ENCODE measurements around the gene GNB1L. TPM values are rescaled to one million over a fixed set of nuclear protein-coding genes. Genes with fewer than 3 reads are reported as not detected.

The GNB1L gene
- total and polyA plus RNA-seq, 2 of the 13 experiments (the other 11 are each of a cell fraction or from before 2014, with no cell fraction given) = 2.5 to 7.4 TPM

DNA sequence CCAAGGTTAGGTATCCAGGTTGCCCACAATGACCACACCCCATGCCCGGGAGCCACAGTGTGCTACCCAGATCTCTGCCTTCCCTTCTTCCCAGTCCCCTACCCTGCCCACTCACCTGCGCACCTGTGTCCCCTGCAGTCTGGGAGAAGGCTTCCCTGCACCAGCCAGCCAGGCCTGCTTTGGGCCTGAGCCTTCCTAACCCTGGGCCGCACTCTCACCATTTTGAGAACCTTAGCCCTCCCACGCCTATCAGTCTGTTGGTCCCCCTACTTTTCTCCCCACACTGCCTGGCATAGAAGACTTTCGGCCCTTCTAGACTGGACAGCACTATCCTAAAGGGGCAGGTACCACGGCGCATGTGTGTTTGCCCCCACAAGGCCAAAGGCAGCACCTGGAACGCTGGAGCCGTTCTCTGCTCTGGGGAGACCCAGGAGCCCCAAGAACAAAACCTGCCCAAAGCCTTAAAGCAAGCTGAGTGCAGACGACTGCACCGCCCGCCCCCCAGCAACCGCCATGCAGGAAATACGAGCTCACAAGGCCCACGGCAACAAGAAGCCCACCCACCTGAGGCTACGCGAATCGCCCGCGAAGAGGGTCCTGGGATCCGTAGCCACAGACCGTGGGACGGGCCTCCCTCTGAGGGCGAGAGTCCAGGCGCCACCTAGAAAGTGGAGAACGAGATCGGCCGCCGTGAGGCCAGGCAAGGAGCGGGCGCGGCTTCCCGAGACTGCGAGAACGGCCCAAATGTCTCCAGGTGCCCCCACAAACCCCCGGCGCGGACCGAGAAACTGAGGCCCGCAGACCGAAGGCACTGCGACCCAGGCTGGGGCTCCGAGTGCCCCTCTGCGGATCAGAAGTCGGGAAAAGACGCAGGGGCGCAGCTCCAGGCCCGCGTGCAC is 546 bp downstream of the GNB1L start (continued):
- TF ChIP-seq AKAP8 (CRISPR knock-in tag; IDR thresholded peaks at IDR 0.05) = no peak
- TF ChIP-seq, protein P1, sequence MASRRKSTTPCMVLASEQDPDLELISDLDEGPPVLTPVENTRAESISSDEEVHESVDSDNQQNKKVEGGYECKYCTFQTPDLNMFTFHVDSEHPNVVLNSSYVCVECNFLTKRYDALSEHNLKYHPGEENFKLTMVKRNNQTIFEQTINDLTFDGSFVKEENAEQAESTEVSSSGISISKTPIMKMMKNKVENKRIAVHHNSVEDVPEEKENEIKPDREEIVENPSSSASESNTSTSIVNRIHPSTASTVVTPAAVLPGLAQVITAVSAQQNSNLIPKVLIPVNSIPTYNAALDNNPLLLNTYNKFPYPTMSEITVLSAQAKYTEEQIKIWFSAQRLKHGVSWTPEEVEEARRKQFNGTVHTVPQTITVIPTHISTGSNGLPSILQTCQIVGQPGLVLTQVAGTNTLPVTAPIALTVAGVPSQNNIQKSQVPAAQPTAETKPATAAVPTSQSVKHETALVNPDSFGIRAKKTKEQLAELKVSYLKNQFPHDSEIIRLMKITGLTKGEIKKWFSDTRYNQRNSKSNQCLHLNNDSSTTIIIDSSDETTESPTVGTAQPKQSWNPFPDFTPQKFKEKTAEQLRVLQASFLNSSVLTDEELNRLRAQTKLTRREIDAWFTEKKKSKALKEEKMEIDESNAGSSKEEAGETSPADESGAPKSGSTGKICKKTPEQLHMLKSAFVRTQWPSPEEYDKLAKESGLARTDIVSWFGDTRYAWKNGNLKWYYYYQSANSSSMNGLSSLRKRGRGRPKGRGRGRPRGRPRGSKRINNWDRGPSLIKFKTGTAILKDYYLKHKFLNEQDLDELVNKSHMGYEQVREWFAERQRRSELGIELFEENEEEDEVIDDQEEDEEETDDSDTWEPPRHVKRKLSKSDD (CRISPR knock-in tag; IDR thresholded peaks at IDR 0.05; ENCODE audit: low read depth) = no peak
- TF ChIP-seq, protein P2, sequence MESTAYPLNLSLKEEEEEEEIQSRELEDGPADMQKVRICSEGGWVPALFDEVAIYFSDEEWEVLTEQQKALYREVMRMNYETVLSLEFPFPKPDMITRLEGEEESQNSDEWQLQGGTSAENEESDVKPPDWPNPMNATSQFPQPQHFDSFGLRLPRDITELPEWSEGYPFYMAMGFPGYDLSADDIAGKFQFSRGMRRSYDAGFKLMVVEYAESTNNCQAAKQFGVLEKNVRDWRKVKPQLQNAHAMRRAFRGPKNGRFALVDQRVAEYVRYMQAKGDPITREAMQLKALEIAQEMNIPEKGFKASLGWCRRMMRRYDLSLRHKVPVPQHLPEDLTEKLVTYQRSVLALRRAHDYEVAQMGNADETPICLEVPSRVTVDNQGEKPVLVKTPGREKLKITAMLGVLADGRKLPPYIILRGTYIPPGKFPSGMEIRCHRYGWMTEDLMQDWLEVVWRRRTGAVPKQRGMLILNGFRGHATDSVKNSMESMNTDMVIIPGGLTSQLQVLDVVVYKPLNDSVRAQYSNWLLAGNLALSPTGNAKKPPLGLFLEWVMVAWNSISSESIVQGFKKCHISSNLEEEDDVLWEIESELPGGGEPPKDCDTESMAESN (CRISPR knock-in tag; conservative IDR thresholded peaks at IDR 0.05) = 0 out of 2 replicates have a peak, but pooled peaks have one; percentile 6
- TF ChIP-seq, protein P3, sequence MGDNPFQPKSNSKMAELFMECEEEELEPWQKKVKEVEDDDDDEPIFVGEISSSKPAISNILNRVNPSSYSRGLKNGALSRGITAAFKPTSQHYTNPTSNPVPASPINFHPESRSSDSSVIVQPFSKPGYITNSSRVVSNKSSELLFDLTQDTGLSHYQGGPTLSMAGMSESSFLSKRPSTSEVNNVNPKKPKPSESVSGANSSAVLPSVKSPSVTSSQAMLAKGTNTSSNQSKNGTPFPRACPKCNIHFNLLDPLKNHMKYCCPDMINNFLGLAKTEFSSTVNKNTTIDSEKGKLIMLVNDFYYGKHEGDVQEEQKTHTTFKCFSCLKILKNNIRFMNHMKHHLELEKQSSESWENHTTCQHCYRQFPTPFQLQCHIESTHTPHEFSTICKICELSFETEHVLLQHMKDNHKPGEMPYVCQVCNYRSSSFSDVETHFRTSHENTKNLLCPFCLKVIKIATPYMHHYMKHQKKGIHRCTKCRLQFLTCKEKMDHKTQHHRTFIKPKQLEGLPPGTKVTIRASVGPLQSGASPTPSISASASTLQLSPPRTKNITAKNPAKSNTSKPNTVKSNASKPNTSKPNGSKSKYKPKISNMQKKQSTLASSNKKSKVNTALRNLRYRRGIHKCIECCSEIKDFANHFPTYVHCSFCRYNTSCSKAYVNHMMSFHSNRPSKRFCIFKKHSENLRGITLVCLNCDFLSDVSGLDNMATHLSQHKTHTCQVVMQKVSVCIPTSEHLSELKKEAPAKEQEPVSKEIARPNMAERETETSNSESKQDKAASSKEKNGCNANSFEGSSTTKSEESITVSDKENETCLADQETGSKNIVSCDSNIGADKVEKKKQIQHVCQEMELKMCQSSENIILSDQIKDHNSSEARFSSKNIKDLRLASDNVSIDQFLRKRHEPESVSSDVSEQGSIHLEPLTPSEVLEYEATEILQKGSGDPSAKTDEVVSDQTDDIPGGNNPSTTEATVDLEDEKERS (CRISPR knock-in tag; IDR thresholded peaks at IDR 0.05) = no peak
- no peak for TF ChIP-seq KAT8 (CRISPR knock-in tag; IDR thresholded peaks at IDR 0.05)
- peak; percentile 18; the same call in 1 of the 2 replicates for TF ChIP-seq ZBTB8A (CRISPR knock-in tag; IDR thresholded peaks at IDR 0.05; ENCODE audit: borderline replicate concordance, low read depth)
- TF ChIP-seq NCOR1 (IDR thresholded peaks at IDR 0.05; ENCODE audit: borderline replicate concordance, low read length) = no peak
- no peak for TF ChIP-seq GATAD1 (CRISPR knock-in tag; IDR thresholded peaks at IDR 0.05)
- no peak for TF ChIP-seq HDAC2 (CRISPR knock-in tag; IDR thresholded peaks at IDR 0.05)
- no peak; the same call in 1 of the 2 replicates for TF ChIP-seq IRX3 (CRISPR knock-in tag; IDR thresholded peaks at IDR 0.05; ENCODE audit: borderline replicate concordance, low read depth)
- TF ChIP-seq, protein P4, sequence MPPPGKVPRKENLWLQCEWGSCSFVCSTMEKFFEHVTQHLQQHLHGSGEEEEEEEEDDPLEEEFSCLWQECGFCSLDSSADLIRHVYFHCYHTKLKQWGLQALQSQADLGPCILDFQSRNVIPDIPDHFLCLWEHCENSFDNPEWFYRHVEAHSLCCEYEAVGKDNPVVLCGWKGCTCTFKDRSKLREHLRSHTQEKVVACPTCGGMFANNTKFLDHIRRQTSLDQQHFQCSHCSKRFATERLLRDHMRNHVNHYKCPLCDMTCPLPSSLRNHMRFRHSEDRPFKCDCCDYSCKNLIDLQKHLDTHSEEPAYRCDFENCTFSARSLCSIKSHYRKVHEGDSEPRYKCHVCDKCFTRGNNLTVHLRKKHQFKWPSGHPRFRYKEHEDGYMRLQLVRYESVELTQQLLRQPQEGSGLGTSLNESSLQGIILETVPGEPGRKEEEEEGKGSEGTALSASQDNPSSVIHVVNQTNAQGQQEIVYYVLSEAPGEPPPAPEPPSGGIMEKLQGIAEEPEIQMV (CRISPR knock-in tag; IDR thresholded peaks at IDR 0.05; ENCODE audit: low read depth) = peak; percentile 19; the same call in 1 of the 2 replicates
- TF ChIP-seq PRPF4 (IDR thresholded peaks at IDR 0.05; ENCODE audit: low read depth, low read length, poor library complexity, severe bottlenecking) = no peak
- no peak for TF ChIP-seq HNRNPLL (IDR thresholded peaks at IDR 0.05; ENCODE audit: low read depth, low read length, poor library complexity, severe bottlenecking)
- no peak for TF ChIP-seq HDAC6 (IDR thresholded peaks at IDR 0.05; ENCODE audit: low read depth, low read length)
- TF ChIP-seq NCOA1 (CRISPR knock-in tag; IDR thresholded peaks at IDR 0.05) = 0 out of 2 replicates have a peak, but pooled peaks have one; percentile 5

Data from HepG2 (cell line).